NCI-H1048 (cell line): ENCODE results near the gene FOXG1.

ENCODE experiments used
- DNase-seq: peaks from one replicate; lab custom pipeline; 2025; lab: John Stamatoyannopoulos, UW

The FOXG1 gene

DNA sequence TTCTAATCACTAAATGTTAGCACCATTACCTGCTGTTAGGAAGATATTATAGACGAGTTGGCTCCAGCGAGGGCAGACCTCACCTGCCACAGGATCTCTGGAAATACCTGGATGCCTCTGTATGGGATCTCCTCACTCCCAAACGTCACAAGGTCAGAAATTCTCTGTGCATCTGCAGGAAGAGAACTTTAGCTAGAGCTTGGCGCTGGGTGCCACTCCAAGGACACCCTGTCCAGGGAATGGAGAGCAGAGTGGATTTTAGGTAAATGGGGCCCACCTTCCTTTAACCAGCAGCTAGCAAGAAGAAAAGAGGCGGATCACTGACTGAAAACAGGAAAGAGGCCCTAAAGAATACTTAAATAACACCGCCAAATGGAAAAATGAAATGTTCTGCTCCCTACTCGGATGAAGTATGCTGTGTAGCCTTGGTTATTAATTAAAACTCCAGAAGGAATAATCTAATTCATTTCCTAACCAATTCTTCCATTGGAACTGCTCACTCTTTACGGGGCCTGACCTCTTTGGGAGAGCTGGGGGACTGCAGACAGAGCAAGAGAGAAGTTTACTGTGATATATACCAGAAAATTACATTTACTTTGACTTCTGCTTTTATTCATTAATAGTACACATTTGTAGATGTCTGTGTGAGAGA, 4.2 kb upstream of the FOXG1 start:
- no peak for DNase-seq

- no peak for DNase-seq
These were observed 3.6 kb upstream of the FOXG1 start for GRCh38 chr14:28762955-28763326.

- no peak for DNase-seq
These were observed 2.8 kb upstream of the FOXG1 start for GRCh38 chr14:28763751-28764256.

DNA sequence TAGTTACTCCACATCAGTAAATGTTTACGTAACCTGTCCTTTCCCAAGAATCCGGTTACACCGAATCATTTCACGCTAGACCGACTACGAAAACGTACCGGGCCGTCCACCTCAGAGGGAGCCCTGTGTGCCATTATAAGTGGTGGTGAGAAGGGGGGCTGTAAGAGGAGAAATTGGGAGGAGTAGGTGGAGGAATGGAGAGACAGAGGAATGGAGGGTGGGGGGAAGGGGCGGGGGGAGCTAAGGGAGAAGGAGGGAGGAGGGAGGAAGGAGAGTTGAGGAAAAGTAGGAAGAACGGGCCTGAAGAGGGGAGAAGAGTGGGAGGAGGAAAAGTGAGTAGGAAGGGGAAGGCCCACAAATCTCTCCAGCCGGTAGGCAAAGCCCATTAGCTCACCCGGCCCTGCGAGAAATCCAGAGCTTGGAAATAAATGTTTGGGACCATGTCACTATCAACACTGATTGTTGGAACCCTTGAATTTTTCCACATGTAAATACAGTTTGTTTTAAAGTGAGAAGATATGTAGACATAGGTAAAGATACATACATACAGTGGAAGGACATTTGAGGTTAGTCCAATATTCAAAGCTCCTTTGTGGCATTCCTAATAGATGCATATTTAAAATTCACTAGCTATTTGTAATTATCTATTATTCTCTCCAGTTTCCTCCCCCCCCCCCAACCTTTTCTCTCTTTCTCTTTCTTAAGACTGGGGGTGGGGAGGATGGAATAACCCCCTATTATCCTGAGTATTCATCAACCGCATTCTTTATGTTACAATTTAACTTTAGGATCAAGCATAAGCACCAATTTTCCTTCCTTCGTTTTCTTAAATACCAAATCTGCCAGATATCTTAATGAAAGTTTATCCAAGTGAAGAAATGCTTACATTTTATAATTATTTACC, 2.1 kb upstream of the FOXG1 start:
- no peak for DNase-seq

DNA sequence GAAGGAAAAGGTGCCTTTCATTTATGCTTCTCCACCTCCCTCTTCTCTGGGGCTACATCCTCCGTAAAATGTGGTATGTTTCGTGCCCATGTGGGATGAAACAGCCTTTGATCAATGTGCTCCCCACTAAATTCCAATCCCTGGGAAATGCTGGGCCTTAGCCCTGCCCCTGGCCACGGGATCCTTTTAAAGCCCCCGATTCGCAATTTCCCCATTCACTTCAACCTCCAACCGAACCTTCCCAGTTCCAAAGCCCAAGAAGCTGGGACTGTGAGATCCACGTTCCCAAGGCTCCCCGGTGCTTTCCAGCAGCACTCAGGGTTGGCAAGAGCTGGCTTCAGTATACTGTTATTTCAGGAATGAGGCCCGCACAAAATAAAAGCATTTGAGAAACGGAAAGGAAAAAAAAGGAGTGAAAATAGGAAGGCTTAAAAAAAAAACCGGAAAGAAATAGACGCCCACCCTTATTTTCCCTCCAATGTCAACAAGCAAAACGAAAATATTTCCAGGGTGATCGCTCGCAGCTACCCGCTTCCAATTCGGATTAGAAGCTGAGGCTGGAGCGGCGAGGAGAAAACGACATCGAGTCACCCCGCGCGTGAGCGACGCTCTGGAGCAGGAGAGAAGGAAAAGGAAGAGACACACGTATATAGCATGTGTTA, 1.3 kb upstream of the FOXG1 start:
- DNase-seq, result no peak

- DNase-seq, result no peak
These were observed 637 bp upstream of the FOXG1 start for GRCh38 chr14:28765831-28766468.

DNA sequence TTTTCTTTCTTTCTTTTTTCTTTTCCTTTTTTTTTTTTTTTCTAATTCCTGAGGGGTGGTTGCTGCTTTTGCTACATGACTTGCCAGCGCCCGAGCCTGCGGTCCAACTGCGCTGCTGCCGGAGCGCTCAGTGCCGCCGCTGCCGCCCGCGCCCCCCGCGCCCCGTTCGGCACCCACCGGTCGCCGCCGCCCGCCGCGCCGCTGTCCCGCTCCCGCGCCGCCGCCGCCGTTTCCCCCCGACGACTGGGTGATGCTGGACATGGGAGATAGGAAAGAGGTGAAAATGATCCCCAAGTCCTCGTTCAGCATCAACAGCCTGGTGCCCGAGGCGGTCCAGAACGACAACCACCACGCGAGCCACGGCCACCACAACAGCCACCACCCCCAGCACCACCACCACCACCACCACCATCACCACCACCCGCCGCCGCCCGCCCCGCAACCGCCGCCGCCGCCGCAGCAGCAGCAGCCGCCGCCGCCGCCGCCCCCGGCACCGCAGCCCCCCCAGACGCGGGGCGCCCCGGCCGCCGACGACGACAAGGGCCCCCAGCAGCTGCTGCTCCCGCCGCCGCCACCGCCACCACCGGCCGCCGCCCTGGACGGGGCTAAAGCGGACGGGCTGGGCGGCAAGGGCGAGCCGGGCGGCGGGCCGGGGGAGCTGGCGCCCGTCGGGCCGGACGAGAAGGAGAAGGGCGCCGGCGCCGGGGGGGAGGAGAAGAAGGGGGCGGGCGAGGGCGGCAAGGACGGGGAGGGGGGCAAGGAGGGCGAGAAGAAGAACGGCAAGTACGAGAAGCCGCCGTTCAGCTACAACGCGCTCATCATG, 654 bp downstream of the FOXG1 start:
- no peak for DNase-seq

GRCh38 chr14:28767853-28768741, 1.5 kb downstream of the FOXG1 start:
- no peak for DNase-seq

- DNase-seq, result no peak
These were observed 2.8 kb downstream of the FOXG1 start for GRCh38 chr14:28769276-28769880.

- DNase-seq, result no peak
These were observed 3.5 kb downstream of the FOXG1 start for GRCh38 chr14:28770061-28770460.

DNA sequence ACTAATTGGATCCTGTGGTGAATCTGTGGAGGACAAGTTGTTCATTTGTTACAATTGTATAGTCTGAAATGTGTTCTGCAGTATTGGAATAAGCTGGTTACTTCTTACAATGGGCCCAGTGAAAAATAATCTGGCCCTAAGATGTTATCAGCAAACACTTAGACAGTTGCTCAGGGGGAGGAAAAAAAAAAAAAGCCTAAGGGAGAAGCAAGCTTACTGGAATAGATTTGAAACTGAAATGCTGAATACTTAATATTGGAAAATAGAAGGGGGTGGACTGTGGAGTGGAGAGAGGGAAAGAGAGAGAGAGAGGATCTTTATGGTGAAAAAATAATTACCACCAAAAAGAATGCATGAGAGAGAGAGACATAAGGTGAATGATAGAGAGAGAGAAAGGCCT, 4.0 kb downstream of the FOXG1 start:
- DNase-seq, result no peak

- DNase-seq, result no peak
These were observed 4.6 kb downstream of the FOXG1 start for GRCh38 chr14:28771168-28771567.

- DNase-seq, result no peak
These were observed 6.0 kb downstream of the FOXG1 start for GRCh38 chr14:28772613-28773012.

GRCh38 chr14:28773176-28773575, 6.6 kb downstream of the FOXG1 start:
- no peak for DNase-seq

GRCh38 chr14:28773861-28774691, 7.5 kb downstream of the FOXG1 start:
- peak; percentile 27 for DNase-seq

- DNase-seq, result no peak
These were observed 8.5 kb downstream of the FOXG1 start for GRCh38 chr14:28774764-28775735.

- DNase-seq, result no peak
These were observed 10.1 kb downstream of the FOXG1 start for GRCh38 chr14:28776482-28777266.
